GM23338 (cell line): ENCODE results near the gene BRD3. TPM values are rescaled to one million over a fixed set of nuclear protein-coding genes. Genes with fewer than 3 reads are reported as not detected.

ENCODE experiments used
- ATAC-seq: fragments of 200-7000 bp; cut with Tn5 transposase; 3 replicates; pipeline ENCODE4 v1.9.1; 2020
- DNase-seq: peaks from one replicate; pipeline ENCODE4 v3.0.0-alpha.2; 2015; ENCODE audit warnings: low spot score
- H2AFZ ChIP-seq: fragments of 200-600 bp; sonication (generic); 2 replicates; pipeline ENCODE4 v1.8.0; 2016; ENCODE audit warnings: antibody characterized with exemption, mild to moderate bottlenecking, moderate library complexity
- H3F3A ChIP-seq: fragments of 200-600 bp; sonication (generic); replicated peaks from 2 replicates; pipeline ENCODE4 v1.8.0; 2017; ENCODE audit warnings: antibody characterized with exemption, mixed run types, low read depth
- H3K27ac ChIP-seq: fragments of 200-600 bp; sonication (generic); 2 replicates; pipeline ENCODE4 v1.6.1; 2016; ENCODE audit warnings: low read depth
- H3K27me3 ChIP-seq: fragments of 200-600 bp; sonication (generic); 2 replicates; pipeline ENCODE4 v1.8.0; 2016; ENCODE audit warnings: mild to moderate bottlenecking, mixed run types, moderate library complexity; ENCODE audit not compliant: insufficient read depth
- H3K36me3 ChIP-seq: fragments of 200-600 bp; sonication (generic); 2 replicates; pipeline ENCODE4 v1.8.0; 2016; ENCODE audit warnings: mild to moderate bottlenecking; ENCODE audit not compliant: insufficient read depth
- H3K4me1 ChIP-seq: fragments of 200-600 bp; sonication (generic); 2 replicates; pipeline ENCODE4 v1.8.0; 2016; ENCODE audit warnings: mild to moderate bottlenecking, moderate library complexity; ENCODE audit not compliant: insufficient read depth
- H3K4me2 ChIP-seq: fragments of 200-600 bp; sonication (generic); 2 replicates; pipeline ENCODE4 v1.7.1; 2017; ENCODE audit warnings: mixed run types
- H3K4me3 ChIP-seq: fragments of 200-600 bp; sonication (generic); 2 replicates; pipeline ENCODE4 v1.6.1; 2016; ENCODE audit warnings: mixed run types
- H3K79me2 ChIP-seq: fragments of 200-600 bp; sonication (generic); replicated peaks from 2 replicates; pipeline ENCODE4 v1.8.0; 2017; ENCODE audit warnings: mild to moderate bottlenecking; ENCODE audit not compliant: insufficient read depth
- H3K9me2 ChIP-seq: fragments of 200-600 bp; sonication (generic); 2 replicates; pipeline ENCODE4 v1.8.0; 2017; ENCODE audit not compliant: insufficient read depth
- H4K20me1 ChIP-seq: fragments of 200-600 bp; sonication (generic); replicated peaks from 2 replicates; pipeline ENCODE4 v1.8.0; 2017; ENCODE audit warnings: mild to moderate bottlenecking; ENCODE audit not compliant: insufficient read depth
- H3K27ac Mint-ChIP-seq: 2 replicates; pipeline ENCODE4 v1.8.0; 2020; ENCODE audit warnings: inconsistent platforms, mild to moderate bottlenecking, moderate library complexity, mixed read lengths
- H3K27me3 Mint-ChIP-seq: 3 replicates; pipeline ENCODE4 v1.8.0; 2022; ENCODE audit warnings: low read depth, mild to moderate bottlenecking, moderate library complexity, mixed read lengths, inconsistent platforms; ENCODE audit not compliant: insufficient read depth, poor library complexity
- H3K36me3 Mint-ChIP-seq: 3 replicates; pipeline ENCODE4 v1.8.0; 2021; ENCODE audit warnings: low read depth, mild to moderate bottlenecking, inconsistent platforms, moderate library complexity, mixed read lengths
- H3K4me1 Mint-ChIP-seq: 3 replicates; pipeline ENCODE4 v1.8.0; 2020; ENCODE audit warnings: mild to moderate bottlenecking, inconsistent platforms, mixed read lengths
- H3K4me3 Mint-ChIP-seq: 3 replicates; pipeline ENCODE4 v1.8.0; 2021; ENCODE audit warnings: moderate library complexity, mild to moderate bottlenecking, inconsistent platforms, mixed read lengths
- H3K9me3 Mint-ChIP-seq: 3 replicates; pipeline ENCODE4 v1.8.0; 2020; ENCODE audit warnings: moderate library complexity, mild to moderate bottlenecking, inconsistent platforms, mixed read lengths
- CREB1 ChIP-seq: fragments of 250-450 bp; sonication (Bioruptor Pico); IDR thresholded peaks from 2 replicates; pipeline ENCODE4 v1.5.0; 2020; ENCODE audit warnings: low read depth, mild to moderate bottlenecking, moderate library complexity
- EZH2phosphoT487 ChIP-seq: fragments of 200-600 bp; sonication (generic); IDR thresholded peaks from one replicate; pipeline ENCODE4 v1.8.1; 2018; ENCODE audit warnings: antibody characterized with exemption; ENCODE audit not compliant: unreplicated experiment
- JUNB ChIP-seq: IDR thresholded peaks from one replicate; pipeline ENCODE4 v1.6.1; 2016; ENCODE audit warnings: antibody characterized with exemption; ENCODE audit not compliant: unreplicated experiment
- NANOG ChIP-seq: IDR thresholded peaks from 2 replicates; pipeline ENCODE4 v1.6.1; 2016; ENCODE audit warnings: antibody characterized with exemption, borderline replicate concordance
- POLR2AphosphoS5 ChIP-seq: IDR thresholded peaks from 2 replicates; pipeline ENCODE4 v1.6.1; 2016; ENCODE audit warnings: antibody characterized with exemption, low read depth
- STAT1 ChIP-seq: IDR thresholded peaks from one replicate; pipeline ENCODE4 v1.6.1; 2016; ENCODE audit warnings: antibody characterized with exemption; ENCODE audit not compliant: unreplicated experiment
- ZNF114 ChIP-seq: fragments of 250-450 bp; sonication (Bioruptor Pico); IDR thresholded peaks from 2 replicates; pipeline ENCODE4 v1.5.0; 2020; ENCODE audit warnings: mild to moderate bottlenecking, moderate library complexity
- polyA plus RNA-seq: library from polyadenylated mRNA; unstranded; fragments of >200 nt; fragmentation: Nextera tagmentation; extraction: Ambion mirVana; gene quantifications from 2 replicates; pipeline ENCODE4 v1.2.1, GENCODE V29; 2016
- total RNA-seq: library from RNA; depleted of rRNA; stranded (reverse); fragments of >200 nt; shearing (Covaris generic); gene quantifications from 2 replicates; pipeline ENCODE4 v1.2.3, GENCODE V29; 2014
- TF ChIP-seq, protein P1 (sequence below): fragments of 250-450 bp; sonication (Bioruptor Pico); IDR thresholded peaks from 2 replicates; pipeline ENCODE4 v1.5.0; 2020; ENCODE audit warnings: mild to moderate bottlenecking, moderate library complexity
- TF ChIP-seq, protein P2 (sequence below): IDR thresholded peaks from 2 replicates; pipeline ENCODE4 v1.6.1; 2016; ENCODE audit warnings: antibody characterized with exemption
- TF ChIP-seq, protein P3 (sequence below), 2 experiments: fragments of 200-600 bp in 1 of 2; sonication (generic) in 1 of 2; conservative IDR thresholded peaks; 2 replicates each; pipeline versions ENCODE4 v1.5.1 to v1.6.1; 2016 to 2017; ENCODE audit warnings: antibody characterized with exemption in 2 of 2, low read depth in 2 of 2, mild to moderate bottlenecking in 2 of 2, moderate library complexity in 1 of 2

Gene BRD3
- total and polyA plus RNA-seq, 2 experiments from 2014 or later: 46.0 to 88.0 TPM

DNA sequence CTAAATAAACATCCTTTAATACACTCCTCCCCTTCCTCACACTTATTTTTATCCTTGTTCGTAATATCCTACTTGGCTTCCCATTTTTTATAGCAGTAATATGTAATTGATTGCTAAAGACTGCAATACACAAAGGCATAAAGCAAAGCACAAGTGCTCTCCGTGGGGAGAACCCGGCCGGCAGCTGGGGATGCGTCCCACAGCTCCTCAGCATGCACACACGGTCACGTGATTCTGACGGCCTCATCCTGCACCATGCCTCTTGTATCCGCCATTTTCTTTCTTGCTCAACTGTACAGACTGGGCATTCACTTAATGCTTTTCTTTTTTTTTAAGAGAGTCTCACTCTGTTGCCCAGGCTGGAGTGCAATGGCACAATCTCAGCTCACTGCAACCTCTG lies 39.8 kb downstream of the BRD3 start (continued):
- TF ChIP-seq, protein P1, sequence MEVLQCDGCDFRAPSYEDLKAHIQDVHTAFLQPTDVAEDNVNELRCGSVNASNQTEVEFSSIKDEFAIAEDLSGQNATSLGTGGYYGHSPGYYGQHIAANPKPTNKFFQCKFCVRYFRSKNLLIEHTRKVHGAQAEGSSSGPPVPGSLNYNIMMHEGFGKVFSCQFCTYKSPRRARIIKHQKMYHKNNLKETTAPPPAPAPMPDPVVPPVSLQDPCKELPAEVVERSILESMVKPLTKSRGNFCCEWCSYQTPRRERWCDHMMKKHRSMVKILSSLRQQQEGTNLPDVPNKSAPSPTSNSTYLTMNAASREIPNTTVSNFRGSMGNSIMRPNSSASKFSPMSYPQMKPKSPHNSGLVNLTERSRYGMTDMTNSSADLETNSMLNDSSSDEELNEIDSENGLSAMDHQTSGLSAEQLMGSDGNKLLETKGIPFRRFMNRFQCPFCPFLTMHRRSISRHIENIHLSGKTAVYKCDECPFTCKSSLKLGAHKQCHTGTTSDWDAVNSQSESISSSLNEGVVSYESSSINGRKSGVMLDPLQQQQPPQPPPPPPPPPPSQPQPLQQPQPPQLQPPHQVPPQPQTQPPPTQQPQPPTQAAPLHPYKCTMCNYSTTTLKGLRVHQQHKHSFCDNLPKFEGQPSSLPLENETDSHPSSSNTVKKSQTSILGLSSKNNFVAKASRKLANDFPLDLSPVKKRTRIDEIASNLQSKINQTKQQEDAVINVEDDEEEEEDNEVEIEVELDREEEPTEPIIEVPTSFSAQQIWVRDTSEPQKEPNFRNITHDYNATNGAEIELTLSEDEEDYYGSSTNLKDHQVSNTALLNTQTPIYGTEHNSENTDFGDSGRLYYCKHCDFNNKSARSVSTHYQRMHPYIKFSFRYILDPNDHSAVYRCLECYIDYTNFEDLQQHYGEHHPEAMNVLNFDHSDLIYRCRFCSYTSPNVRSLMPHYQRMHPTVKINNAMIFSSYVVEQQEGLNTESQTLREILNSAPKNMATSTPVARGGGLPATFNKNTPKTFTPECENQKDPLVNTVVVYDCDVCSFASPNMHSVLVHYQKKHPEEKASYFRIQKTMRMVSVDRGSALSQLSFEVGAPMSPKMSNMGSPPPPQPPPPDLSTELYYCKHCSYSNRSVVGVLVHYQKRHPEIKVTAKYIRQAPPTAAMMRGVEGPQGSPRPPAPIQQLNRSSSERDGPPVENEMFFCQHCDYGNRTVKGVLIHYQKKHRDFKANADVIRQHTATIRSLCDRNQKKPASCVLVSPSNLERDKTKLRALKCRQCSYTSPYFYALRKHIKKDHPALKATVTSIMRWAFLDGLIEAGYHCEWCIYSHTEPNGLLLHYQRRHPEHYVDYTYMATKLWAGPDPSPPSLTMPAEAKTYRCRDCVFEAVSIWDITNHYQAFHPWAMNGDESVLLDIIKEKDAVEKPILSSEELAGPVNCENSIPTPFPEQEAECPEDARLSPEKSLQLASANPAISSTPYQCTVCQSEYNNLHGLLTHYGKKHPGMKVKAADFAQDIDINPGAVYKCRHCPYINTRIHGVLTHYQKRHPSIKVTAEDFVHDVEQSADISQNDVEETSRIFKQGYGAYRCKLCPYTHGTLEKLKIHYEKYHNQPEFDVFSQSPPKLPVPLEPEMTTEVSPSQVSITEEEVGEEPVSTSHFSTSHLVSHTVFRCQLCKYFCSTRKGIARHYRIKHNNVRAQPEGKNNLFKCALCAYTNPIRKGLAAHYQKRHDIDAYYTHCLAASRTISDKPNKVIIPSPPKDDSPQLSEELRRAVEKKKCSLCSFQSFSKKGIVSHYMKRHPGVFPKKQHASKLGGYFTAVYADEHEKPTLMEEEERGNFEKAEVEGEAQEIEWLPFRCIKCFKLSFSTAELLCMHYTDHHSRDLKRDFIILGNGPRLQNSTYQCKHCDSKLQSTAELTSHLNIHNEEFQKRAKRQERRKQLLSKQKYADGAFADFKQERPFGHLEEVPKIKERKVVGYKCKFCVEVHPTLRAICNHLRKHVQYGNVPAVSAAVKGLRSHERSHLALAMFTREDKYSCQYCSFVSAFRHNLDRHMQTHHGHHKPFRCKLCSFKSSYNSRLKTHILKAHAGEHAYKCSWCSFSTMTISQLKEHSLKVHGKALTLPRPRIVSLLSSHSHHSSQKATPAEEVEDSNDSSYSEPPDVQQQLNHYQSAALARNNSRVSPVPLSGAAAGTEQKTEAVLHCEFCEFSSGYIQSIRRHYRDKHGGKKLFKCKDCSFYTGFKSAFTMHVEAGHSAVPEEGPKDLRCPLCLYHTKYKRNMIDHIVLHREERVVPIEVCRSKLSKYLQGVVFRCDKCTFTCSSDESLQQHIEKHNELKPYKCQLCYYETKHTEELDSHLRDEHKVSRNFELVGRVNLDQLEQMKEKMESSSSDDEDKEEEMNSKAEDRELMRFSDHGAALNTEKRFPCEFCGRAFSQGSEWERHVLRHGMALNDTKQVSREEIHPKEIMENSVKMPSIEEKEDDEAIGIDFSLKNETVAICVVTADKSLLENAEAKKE (CRISPR knock-in tag): no peak
- no peak for TF ChIP-seq CREB1
- TF ChIP-seq EZH2phosphoT487: no peak

DNA sequence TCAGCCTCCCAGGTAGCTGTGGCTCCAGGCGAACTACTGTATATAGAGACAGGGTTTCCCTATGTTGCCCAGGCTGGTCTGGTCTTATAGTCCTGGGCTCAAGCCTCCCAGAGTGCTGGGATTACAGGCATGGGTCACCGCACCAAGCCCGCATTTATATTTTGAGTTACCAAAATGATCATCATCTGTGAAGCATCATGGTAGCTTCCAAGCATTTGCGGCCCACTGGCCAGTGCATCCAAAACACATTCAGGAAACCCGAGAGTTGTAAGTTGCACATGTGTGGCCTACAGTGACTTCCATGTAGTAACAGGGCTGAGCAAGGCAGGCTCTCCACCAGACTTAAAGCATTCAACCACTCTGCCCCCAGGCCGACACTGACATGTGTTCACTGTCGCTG lies 40.3 kb downstream of the BRD3 start:
- H3K4me3 ChIP-seq: no peak overlapping the region
- Mint-ChIP-seq H3K9me3 (no peaks in the 10 kb centered on the region; the same call in 2 of the 3 replicates), H3K27ac (no peak overlapping the region), H3K36me3 (peaks cover 17% of the 10 kb centered on the region), H3K27me3 (peaks cover 2% of the 10 kb centered on the region), H3K4me3 (no peak overlapping the region), H3K4me1 (peaks cover 14% of the 10 kb centered on the region)
- H3K9me2 ChIP-seq: no peaks in the 10 kb centered on the region
- TF ChIP-seq ZNF114 (CRISPR knock-in tag) (no peak), POLR2AphosphoS5 (no peak), JUNB (no peak), CREB1 (no peak), NANOG (no peak), STAT1 (no peak)
- TF ChIP-seq, protein P2, sequence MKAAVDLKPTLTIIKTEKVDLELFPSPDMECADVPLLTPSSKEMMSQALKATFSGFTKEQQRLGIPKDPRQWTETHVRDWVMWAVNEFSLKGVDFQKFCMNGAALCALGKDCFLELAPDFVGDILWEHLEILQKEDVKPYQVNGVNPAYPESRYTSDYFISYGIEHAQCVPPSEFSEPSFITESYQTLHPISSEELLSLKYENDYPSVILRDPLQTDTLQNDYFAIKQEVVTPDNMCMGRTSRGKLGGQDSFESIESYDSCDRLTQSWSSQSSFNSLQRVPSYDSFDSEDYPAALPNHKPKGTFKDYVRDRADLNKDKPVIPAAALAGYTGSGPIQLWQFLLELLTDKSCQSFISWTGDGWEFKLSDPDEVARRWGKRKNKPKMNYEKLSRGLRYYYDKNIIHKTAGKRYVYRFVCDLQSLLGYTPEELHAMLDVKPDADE: no peak
- TF ChIP-seq, protein P3, sequence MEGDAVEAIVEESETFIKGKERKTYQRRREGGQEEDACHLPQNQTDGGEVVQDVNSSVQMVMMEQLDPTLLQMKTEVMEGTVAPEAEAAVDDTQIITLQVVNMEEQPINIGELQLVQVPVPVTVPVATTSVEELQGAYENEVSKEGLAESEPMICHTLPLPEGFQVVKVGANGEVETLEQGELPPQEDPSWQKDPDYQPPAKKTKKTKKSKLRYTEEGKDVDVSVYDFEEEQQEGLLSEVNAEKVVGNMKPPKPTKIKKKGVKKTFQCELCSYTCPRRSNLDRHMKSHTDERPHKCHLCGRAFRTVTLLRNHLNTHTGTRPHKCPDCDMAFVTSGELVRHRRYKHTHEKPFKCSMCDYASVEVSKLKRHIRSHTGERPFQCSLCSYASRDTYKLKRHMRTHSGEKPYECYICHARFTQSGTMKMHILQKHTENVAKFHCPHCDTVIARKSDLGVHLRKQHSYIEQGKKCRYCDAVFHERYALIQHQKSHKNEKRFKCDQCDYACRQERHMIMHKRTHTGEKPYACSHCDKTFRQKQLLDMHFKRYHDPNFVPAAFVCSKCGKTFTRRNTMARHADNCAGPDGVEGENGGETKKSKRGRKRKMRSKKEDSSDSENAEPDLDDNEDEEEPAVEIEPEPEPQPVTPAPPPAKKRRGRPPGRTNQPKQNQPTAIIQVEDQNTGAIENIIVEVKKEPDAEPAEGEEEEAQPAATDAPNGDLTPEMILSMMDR (conservative IDR thresholded peaks at IDR 0.05; ENCODE audit: low read depth in 2 of 2): no peak
- H3K4me2 ChIP-seq: no peak overlapping the region
- peaks cover 11% of the 10 kb centered on the region; the same call in 1 of the 2 replicates for H3K36me3 ChIP-seq
- no peaks in the 10 kb centered on the region for H3K27me3 ChIP-seq
- no peaks in the 10 kb centered on the region; the same call in 1 of the 2 replicates for H4K20me1 ChIP-seq
- 0 out of 2 replicates have a peak, but pooled peaks cover 5% of the 10 kb centered on the region for H3F3A ChIP-seq
- H3K4me1 ChIP-seq: peaks cover 13% of the 10 kb centered on the region
- no peak overlapping the region for H2AFZ ChIP-seq
- ATAC-seq: no peak
- H3K27ac ChIP-seq: no peak overlapping the region
- no peaks in the 10 kb centered on the region for H3K79me2 ChIP-seq
- DNase-seq: no peak
